ENCODE measurements around the gene FMN1.
"Not testable (repeated sequence)": the region's sequence is repeated elsewhere in the genome, so short reads cannot be mapped to it uniquely, and the experiment has no call there.

The FMN1 gene

GRCh38 chr15:33098094-33099058 lies 96.1 kb downstream of the FMN1 start:
- no peak overlapping the region for H3K4me3 ChIP-seq
- no peak overlapping the region for H3K27ac ChIP-seq

- H3K4me3 ChIP-seq, result no peak overlapping the region
- H3K27ac ChIP-seq, result no peak overlapping the region
Measured at GRCh38 chr15:33096134-33096533, 98.4 kb downstream of the FMN1 start.

GRCh38 chr15:33095641-33096040 lies 98.9 kb downstream of the FMN1 start:
- no peak overlapping the region for H3K27ac ChIP-seq
- H3K4me3 ChIP-seq, result no peak overlapping the region

GRCh38 chr15:33094336-33094735 lies 100.2 kb downstream of the FMN1 start:
- no peak overlapping the region for H3K27ac ChIP-seq
- H3K4me3 ChIP-seq, result no peak overlapping the region

- Histone ChIP-seq H3K4me3 (no peak overlapping the region), H3K27ac (no peak overlapping the region)
Measured at GRCh38 chr15:33093222-33093621, 101.3 kb downstream of the FMN1 start.

- H3K27ac ChIP-seq, result no peak overlapping the region
- no peak overlapping the region for H3K4me3 ChIP-seq
Measured at GRCh38 chr15:33091983-33092693, 102.4 kb downstream of the FMN1 start.

- Histone ChIP-seq H3K27ac (no peak overlapping the region), H3K4me3 (no peak overlapping the region)
Measured at GRCh38 chr15:33089878-33090757, 104.4 kb downstream of the FMN1 start.

GRCh38 chr15:33089165-33089877 lies 105.2 kb downstream of the FMN1 start:
- Histone ChIP-seq H3K27ac (no peak overlapping the region), H3K4me3 (no peak overlapping the region)

GRCh38 chr15:33086500-33087121 lies 107.9 kb downstream of the FMN1 start:
- no peak overlapping the region for H3K27ac ChIP-seq

GRCh38 chr15:33084661-33085060 lies 109.9 kb downstream of the FMN1 start:
- no peak overlapping the region for H3K27ac ChIP-seq
- no peak overlapping the region for H3K4me3 ChIP-seq

More at GRCh38 chr15:33086500-33087121, 107.9 kb downstream of the FMN1 start:
- H3K4me3 ChIP-seq, result no peak overlapping the region

- Histone ChIP-seq H3K27ac (no peak overlapping the region), H3K4me3 (no peak overlapping the region)
Measured at GRCh38 chr15:33083232-33084081, 111.1 kb downstream of the FMN1 start.

GRCh38 chr15:33080006-33080405 lies 114.5 kb downstream of the FMN1 start:
- Histone ChIP-seq H3K27ac (no peak overlapping the region), H3K4me3 (no peak overlapping the region)

GRCh38 chr15:33078607-33079006 lies 115.9 kb downstream of the FMN1 start:
- no peak overlapping the region for H3K4me3 ChIP-seq
- no peak overlapping the region for H3K27ac ChIP-seq

GRCh38 chr15:33076937-33077336 lies 117.6 kb downstream of the FMN1 start:
- no peak overlapping the region for H3K4me3 ChIP-seq
- no peak overlapping the region for H3K27ac ChIP-seq

GRCh38 chr15:33074942-33075341 lies 119.6 kb downstream of the FMN1 start:
- Histone ChIP-seq H3K27ac (no peak overlapping the region), H3K4me3 (no peak overlapping the region)

GRCh38 chr15:33074212-33074611 lies 120.3 kb downstream of the FMN1 start:
- H3K27ac ChIP-seq, result no peak overlapping the region
- H3K4me3 ChIP-seq, result no peak overlapping the region

GRCh38 chr15:33071451-33071850 lies 123.1 kb downstream of the FMN1 start:
- no peak overlapping the region for H3K4me3 ChIP-seq
- H3K27ac ChIP-seq, result no peak overlapping the region

GRCh38 chr15:33069903-33070302 lies 124.6 kb downstream of the FMN1 start:
- not testable (repeated sequence) for H3K4me3 ChIP-seq, H3K27ac ChIP-seq
